Uterus (tissue), 4 donors: ENCODE data around the gene MUC5B. TPM values are rescaled to one million over a fixed set of nuclear protein-coding genes. Genes with fewer than 3 reads are reported as not detected.

Source experiments
- DNase-seq, 2 donors: peaks; one replicate each; pipeline ENCODE4 v3.0.0-alpha.2; 2019 to 2020
- H3K27ac ChIP-seq, 2 donors: fragments of 200-600 bp; sonication (generic); 1 replicate in 1 of 2; 2 replicates in 1 of 2; pipeline ENCODE4 v1.5.1; 2016 to 2018
- H3K27me3 ChIP-seq, 2 donors: fragments of 200-600 bp; sonication (generic); one replicate each; pipeline ENCODE4 v1.5.1; 2018 to 2019; ENCODE audit warnings: control low read depth in 1 of 2
- H3K36me3 ChIP-seq, 2 donors: fragments of 200-600 bp; sonication (generic); one replicate each; pipeline ENCODE4 v1.5.1; 2019; ENCODE audit warnings: control low read depth in 1 of 2
- H3K4me1 ChIP-seq, 2 donors: fragments of 200-600 bp; sonication (generic); one replicate each; pipeline ENCODE4 v1.5.1; 2018 to 2019; ENCODE audit warnings: control low read depth in 1 of 2
- H3K4me3 ChIP-seq, 2 donors: fragments of 200-600 bp; sonication (generic); 1 replicate in 1 of 2; 2 replicates in 1 of 2; pipeline ENCODE4 v1.5.1; 2018 to 2019; ENCODE audit warnings: mild to moderate bottlenecking in 1 of 2
- H3K9me3 ChIP-seq, 2 donors: fragments of 200-600 bp; sonication (generic); one replicate each; pipeline ENCODE4 v1.5.1; 2019; ENCODE audit warnings: control low read depth in 1 of 2
- POLR2A ChIP-seq, 2 donors: fragments of 450-650 bp; IDR thresholded peaks; one replicate each; pipeline ENCODE4 v1.6.1; 2016; ENCODE audit warnings: antibody characterized with exemption in 2 of 2, mild to moderate bottlenecking in 1 of 2, moderate library complexity in 1 of 2
- intact Hi-C: fragments of 100-400 bp; cut with DNase I; formaldehyde crosslinking; loops from one replicate; pipeline ENCODE4 v1.15.1; 2023; ENCODE audit warnings: low total_unique reads
- total RNA-seq, 4 donors: library from RNA; depleted of rRNA in 3 of 4; stranded (reverse); fragments of >200 nt in 3 of 4; gene quantifications; one replicate each; pipeline versions ENCODE4 v1.1.0 to v1.2.4, GENCODE V29; 2014 to 2023
- TF ChIP-seq, protein P1 (sequence below), 4 experiments: fragments of 200-600 bp in 2 of 4; fragments of 450-650 bp in 2 of 4; sonication (generic) in 2 of 4; IDR thresholded peaks; one replicate each; pipeline ENCODE4 v1.5.1; 2016 to 2019; ENCODE audit warnings: antibody characterized with exemption in 4 of 4, mild to moderate bottlenecking in 2 of 4, moderate library complexity in 1 of 4
- donor health status: DM: yes; HTN: yes; CAD: no.

MUC5B gene
- total RNA-seq, 4 donors from 2014 or later, result under 0.01 to 3.8 (median 0.71) TPM

DNA sequence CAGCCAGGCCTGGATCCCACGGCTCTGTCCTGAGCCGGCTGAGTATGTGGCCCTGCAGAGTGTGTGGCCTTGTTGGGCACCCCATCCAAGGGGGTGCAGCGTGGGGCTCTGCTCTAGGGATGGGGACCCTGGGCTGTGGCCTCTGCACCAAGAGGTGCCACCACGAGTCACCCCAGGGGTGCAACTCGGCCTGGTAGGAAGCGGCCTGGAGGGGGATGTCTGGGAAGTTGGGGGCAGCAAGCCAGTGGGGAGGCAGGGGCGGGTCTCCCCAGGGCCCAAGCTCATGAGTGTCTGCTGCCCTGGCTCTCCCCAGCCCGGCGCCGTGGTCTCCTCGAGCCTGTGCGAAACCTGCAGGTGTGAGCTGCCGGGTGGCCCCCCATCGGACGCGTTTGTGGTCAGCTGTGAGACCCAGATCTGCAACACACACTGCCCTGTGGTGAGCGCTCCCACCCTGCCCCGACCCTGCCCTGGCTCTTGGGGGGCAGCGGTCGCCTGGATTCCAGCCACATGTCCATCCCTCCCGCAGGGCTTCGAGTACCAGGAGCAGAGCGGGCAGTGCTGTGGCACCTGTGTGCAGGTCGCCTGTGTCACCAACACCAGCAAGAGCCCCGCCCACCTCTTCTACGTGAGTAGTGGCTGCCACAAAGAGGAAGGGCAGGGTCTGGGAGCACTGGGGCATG, 24.2 kb upstream of the MUC5B start:
- intact Hi-C loops, result no loop called here
- H3K4me3 ChIP-seq, result no peak overlapping the region
- no peaks in the 10 kb centered on the region for H3K36me3 ChIP-seq
- no peak for TF ChIP-seq POLR2A (IDR thresholded peaks at IDR 0.05)
- no peaks in the 10 kb centered on the region for H3K4me1 ChIP-seq
- no peaks in the 10 kb centered on the region for H3K9me3 ChIP-seq
- peaks cover 0 to 19% of the 10 kb centered on the region in 2 donors for H3K27me3 ChIP-seq
- DNase-seq, result peak in 1 of 2 donors; percentile 11
- no peak overlapping the region for H3K27ac ChIP-seq

DNA sequence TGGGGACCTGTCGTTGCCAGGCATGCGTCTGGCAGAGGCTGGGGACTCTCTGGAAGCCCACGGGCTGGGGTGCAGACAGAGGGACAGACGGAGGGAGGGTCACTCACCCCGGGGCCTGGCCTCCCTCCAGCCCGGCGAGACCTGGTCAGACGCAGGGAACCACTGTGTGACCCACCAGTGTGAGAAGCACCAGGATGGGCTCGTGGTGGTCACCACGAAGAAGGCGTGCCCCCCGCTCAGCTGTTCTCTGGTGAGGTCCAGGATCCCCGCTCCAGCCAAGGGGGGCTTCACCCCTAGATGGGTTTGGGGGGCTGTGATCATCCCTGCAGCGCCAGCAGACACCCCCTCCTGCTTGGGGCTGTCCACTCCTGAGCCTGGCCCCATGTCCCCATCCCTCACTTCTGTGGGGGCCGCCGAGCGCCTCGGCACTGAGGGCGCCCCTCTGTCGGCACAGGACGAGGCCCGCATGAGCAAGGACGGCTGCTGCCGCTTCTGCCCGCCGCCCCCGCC, 23.6 kb upstream of the MUC5B start:
- intact Hi-C loops, result no loop called here

DNA sequence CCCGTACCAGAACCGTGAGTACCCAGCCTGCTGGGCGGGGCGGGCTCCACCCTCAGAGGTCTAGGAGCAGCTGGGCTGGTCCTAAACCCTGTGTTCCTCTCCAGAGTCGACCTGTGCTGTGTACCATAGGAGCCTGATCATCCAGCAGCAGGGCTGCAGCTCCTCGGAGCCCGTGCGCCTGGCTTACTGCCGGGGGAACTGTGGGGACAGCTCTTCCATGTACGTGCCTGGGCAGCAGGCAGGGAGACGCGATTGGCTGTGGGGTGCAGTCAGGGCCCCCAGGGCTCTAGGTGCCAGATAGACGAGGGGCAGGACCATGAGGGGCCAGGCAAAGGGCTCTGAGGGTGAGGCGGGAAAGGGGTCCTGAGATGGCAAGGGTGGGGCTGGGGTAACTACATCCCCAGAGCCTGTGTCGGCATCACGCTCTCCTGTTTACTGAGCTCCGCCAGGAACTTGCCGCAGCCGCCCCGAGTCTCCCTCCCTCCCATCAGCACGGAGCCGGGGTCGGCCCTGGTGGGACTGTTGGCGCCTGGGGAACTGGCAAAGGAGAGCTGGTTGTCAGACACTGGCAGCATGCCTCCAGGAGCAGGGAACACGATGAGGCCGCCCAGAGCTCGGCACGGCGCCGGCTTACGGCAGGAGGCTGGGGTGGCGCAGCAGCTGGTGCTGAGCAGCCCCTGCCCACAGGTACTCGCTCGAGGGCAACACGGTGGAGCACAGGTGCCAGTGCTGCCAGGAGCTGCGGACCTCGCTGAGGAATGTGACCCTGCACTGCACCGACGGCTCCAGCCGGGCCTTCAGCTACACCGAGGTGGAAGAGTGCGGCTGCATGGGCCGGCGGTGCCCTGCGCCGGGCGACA, 22.9 kb upstream of the MUC5B start:
- H3K9me3 ChIP-seq, result no peaks in the 10 kb centered on the region
- TF ChIP-seq, protein P1, sequence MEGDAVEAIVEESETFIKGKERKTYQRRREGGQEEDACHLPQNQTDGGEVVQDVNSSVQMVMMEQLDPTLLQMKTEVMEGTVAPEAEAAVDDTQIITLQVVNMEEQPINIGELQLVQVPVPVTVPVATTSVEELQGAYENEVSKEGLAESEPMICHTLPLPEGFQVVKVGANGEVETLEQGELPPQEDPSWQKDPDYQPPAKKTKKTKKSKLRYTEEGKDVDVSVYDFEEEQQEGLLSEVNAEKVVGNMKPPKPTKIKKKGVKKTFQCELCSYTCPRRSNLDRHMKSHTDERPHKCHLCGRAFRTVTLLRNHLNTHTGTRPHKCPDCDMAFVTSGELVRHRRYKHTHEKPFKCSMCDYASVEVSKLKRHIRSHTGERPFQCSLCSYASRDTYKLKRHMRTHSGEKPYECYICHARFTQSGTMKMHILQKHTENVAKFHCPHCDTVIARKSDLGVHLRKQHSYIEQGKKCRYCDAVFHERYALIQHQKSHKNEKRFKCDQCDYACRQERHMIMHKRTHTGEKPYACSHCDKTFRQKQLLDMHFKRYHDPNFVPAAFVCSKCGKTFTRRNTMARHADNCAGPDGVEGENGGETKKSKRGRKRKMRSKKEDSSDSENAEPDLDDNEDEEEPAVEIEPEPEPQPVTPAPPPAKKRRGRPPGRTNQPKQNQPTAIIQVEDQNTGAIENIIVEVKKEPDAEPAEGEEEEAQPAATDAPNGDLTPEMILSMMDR (IDR thresholded peaks at IDR 0.05), result no peak
- TF ChIP-seq POLR2A (IDR thresholded peaks at IDR 0.05), result no peak
- DNase-seq, result no peak
- no peak overlapping the region for H3K4me3 ChIP-seq
- intact Hi-C loops, result loop anchor here (10.0 kb wide), 1 partner anchor 315 kb away; no protein-coding TSS in a partner anchor
- peaks cover 0 to 19% of the 10 kb centered on the region in 2 donors for H3K27me3 ChIP-seq
- no peak overlapping the region for H3K27ac ChIP-seq
- H3K36me3 ChIP-seq, result no peaks in the 10 kb centered on the region
- no peaks in the 10 kb centered on the region for H3K4me1 ChIP-seq

More for the DNA sequence above, 23.6 kb upstream of the MUC5B start:
- Histone ChIP-seq H3K4me1 (no peaks in the 10 kb centered on the region), H3K27me3 (peaks cover 0 to 19% of the 10 kb centered on the region in 2 donors), H3K9me3 (no peaks in the 10 kb centered on the region), H3K4me3 (no peak overlapping the region), H3K36me3 (no peaks in the 10 kb centered on the region), H3K27ac (no peak overlapping the region)
- no peak for DNase-seq
- TF ChIP-seq POLR2A (IDR thresholded peaks at IDR 0.05), result no peak
- TF ChIP-seq, protein P1 (IDR thresholded peaks at IDR 0.05), result no peak

DNA sequence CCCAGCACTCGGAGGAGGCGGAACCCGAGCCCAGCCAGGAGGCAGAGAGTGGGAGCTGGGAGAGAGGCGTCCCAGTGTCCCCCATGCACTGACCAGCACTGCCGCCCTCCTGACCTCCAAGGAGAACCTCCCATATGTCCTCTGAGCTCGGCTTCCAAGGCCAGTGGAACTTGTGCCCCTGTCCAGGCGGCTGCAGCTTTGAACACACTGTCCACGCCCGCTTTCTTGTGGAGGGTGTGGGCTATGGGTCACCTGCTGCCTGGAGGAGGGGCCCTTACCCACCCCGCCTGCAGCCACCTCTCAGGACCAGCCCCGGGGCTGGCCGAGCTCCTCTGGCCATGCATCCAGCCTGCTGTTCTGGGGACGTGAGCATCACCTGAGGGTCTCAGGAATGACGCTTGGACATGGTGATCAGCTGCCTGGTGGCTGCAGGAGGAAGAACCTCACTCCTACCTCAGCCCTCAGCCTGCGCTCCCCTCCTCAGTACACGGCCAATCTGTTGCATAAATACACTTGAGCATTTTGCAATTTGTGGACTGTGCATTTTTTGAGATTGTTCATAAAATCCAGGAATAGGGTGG, 22.2 kb upstream of the MUC5B start:
- Histone ChIP-seq H3K27ac (no peak overlapping the region), H3K4me3 (no peak overlapping the region), H3K27me3 (peaks cover 0 to 19% of the 10 kb centered on the region in 2 donors), H3K4me1 (no peaks in the 10 kb centered on the region), H3K36me3 (no peaks in the 10 kb centered on the region), H3K9me3 (no peaks in the 10 kb centered on the region)
- intact Hi-C loops, result loop anchor here (10.0 kb wide), 1 partner anchor 314 kb away; no protein-coding TSS in a partner anchor
- DNase-seq, result no peak
- no peak for TF ChIP-seq POLR2A (IDR thresholded peaks at IDR 0.05)
- TF ChIP-seq, protein P1 (IDR thresholded peaks at IDR 0.05), result no peak

DNA sequence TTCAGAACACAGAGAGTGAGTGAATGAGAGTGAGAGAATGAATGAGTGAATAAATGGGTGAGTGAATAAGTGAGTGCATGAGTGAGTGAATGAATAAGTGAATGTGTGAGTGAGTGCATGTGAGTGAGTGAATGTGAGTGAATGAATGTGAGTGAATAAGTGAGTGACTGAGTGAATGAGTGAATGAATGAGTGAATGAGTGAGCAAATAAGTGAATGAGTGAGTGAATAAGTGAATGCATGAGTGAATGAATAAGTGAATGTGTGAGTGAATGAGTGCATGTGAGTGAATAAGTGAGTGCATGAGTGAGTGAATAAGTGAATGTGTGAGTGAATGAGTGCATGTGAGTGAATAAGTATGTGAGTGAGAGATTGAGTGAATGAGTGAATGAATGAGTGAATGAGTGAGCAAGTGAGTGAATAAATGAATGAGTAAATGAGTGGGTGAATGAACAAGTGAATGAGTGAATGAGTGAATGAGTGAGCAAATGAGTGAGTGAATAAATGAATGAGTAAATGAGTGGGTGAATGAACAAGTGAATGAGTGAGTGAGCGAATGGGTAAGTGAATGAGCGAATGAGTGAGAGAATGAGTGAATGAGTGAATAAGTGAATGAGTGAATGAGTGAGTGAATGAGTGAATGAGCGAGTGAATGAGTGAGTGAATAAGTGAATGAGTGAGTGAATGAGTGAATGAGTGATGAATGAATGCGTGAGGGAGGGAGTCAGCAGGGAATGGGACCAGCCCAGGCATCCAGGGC, 21.3 kb upstream of the MUC5B start:
- Histone ChIP-seq H3K4me1 (no peaks in the 10 kb centered on the region), H3K4me3 (no peak overlapping the region), H3K27me3 (peaks cover 0 to 19% of the 10 kb centered on the region in 2 donors), H3K36me3 (no peaks in the 10 kb centered on the region), H3K27ac (no peak overlapping the region), H3K9me3 (no peaks in the 10 kb centered on the region)
- no peak for DNase-seq
- TF ChIP-seq, protein P1 (IDR thresholded peaks at IDR 0.05), result no peak
- intact Hi-C loops, result loop anchor here (10.0 kb wide), 1 partner anchor 313 kb away; no protein-coding TSS in a partner anchor
